Progenitor cell of endocrine pancreas (in vitro differentiated cells): ENCODE measurements around the gene KAZN. TPM values are rescaled to one million over a fixed set of nuclear protein-coding genes. Genes with fewer than 3 reads are reported as not detected.

Source experiments
- DNase-seq: peaks from one replicate; pipeline ENCODE4 v3.0.0; 2021; ENCODE audit warnings: low spot score; ENCODE audit not compliant: unreplicated experiment
- H3K27ac Mint-ChIP-seq: 2 replicates; pipeline ENCODE4 v1.8.0; 2021; ENCODE audit warnings: mild to moderate bottlenecking, moderate library complexity, mixed read lengths
- H3K27me3 Mint-ChIP-seq: 2 replicates; pipeline ENCODE4 v1.8.0; 2021; ENCODE audit warnings: mixed read lengths
- H3K36me3 Mint-ChIP-seq: 2 replicates; pipeline ENCODE4 v1.8.0; 2022; ENCODE audit warnings: mixed read lengths; ENCODE audit not compliant: insufficient read depth
- H3K4me1 Mint-ChIP-seq: 2 replicates; pipeline ENCODE4 v1.8.0; 2021; ENCODE audit warnings: low read depth, mixed read lengths
- H3K4me3 Mint-ChIP-seq: 2 replicates; pipeline ENCODE4 v1.8.0; 2021; ENCODE audit warnings: low read depth, mild to moderate bottlenecking, moderate library complexity, mixed read lengths
- H3K9me3 Mint-ChIP-seq: 2 replicates; pipeline ENCODE4 v1.8.0; 2021; ENCODE audit warnings: low read depth, mixed read lengths
- total RNA-seq: library from RNA; stranded (reverse); gene quantifications from 2 replicates; pipeline ENCODE4 v1.2.1, GENCODE V29; 2021
- TF ChIP-seq, protein P1 (sequence below): fragments of 200-600 bp; sonication (generic); IDR thresholded peaks from one replicate; pipeline ENCODE4 v1.5.0; 2021; ENCODE audit warnings: antibody characterized with exemption, mild to moderate bottlenecking; ENCODE audit not compliant: unreplicated experiment

The KAZN gene
- total RNA-seq, 1 donor from 2014 or later = 12.9 TPM

DNA sequence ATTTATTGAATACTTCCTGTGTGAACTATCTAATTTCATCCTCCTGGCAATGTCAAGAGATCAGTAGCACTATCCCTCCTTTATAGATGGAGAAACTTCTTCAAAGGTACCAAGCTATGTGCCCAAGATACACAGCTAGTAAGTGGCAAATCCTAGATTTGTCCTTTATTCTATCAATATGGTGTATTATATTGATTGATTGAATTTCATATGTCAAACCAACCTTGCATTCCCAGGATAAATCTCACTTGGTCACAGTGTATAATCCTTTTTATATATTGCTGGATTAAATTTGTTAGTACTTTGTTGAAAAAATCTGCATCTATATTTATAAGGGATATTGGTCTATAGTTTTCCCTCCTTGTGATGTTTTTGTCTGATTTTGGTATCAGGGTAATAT lies 506.3 kb downstream of the KAZN start:
- no peak for DNase-seq
- Mint-ChIP-seq H3K9me3 (no peaks in the 10 kb centered on the region), H3K27me3 (peaks cover 25% of the 10 kb centered on the region), H3K4me3 (no peak overlapping the region), H3K4me1 (peaks cover under 1% of the 10 kb centered on the region), H3K27ac (no peak overlapping the region), H3K36me3 (no peaks in the 10 kb centered on the region)
- TF ChIP-seq, protein P1, sequence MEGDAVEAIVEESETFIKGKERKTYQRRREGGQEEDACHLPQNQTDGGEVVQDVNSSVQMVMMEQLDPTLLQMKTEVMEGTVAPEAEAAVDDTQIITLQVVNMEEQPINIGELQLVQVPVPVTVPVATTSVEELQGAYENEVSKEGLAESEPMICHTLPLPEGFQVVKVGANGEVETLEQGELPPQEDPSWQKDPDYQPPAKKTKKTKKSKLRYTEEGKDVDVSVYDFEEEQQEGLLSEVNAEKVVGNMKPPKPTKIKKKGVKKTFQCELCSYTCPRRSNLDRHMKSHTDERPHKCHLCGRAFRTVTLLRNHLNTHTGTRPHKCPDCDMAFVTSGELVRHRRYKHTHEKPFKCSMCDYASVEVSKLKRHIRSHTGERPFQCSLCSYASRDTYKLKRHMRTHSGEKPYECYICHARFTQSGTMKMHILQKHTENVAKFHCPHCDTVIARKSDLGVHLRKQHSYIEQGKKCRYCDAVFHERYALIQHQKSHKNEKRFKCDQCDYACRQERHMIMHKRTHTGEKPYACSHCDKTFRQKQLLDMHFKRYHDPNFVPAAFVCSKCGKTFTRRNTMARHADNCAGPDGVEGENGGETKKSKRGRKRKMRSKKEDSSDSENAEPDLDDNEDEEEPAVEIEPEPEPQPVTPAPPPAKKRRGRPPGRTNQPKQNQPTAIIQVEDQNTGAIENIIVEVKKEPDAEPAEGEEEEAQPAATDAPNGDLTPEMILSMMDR = no peak

DNA sequence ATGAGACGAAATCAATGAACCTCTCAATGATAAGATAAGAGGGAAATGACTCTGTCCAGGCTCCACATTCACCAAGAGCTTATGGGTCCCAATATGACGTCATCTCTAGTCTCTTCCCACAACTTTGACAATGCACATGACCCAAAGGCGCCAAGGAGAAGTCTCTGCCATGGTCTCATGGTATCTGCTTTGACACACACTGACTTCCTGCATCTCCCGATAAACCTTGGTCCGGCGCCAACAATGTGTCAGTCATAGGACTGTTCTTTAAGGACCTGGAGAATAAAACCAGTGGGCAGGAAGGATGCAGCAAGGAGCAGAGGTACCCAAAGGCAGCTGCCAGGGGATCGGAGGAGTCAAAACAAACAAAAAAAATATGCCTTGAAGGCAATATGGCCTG lies 508.1 kb downstream of the KAZN start:
- no peaks in the 10 kb centered on the region for H3K4me1 Mint-ChIP-seq
- H3K36me3 Mint-ChIP-seq = no peaks in the 10 kb centered on the region
- no peak overlapping the region for H3K4me3 Mint-ChIP-seq
- TF ChIP-seq, protein P1 = no peak
- no peaks in the 10 kb centered on the region for H3K9me3 Mint-ChIP-seq
- H3K27me3 Mint-ChIP-seq = peaks cover 8% of the 10 kb centered on the region
- H3K27ac Mint-ChIP-seq = no peak overlapping the region
- no peak for DNase-seq

DNA sequence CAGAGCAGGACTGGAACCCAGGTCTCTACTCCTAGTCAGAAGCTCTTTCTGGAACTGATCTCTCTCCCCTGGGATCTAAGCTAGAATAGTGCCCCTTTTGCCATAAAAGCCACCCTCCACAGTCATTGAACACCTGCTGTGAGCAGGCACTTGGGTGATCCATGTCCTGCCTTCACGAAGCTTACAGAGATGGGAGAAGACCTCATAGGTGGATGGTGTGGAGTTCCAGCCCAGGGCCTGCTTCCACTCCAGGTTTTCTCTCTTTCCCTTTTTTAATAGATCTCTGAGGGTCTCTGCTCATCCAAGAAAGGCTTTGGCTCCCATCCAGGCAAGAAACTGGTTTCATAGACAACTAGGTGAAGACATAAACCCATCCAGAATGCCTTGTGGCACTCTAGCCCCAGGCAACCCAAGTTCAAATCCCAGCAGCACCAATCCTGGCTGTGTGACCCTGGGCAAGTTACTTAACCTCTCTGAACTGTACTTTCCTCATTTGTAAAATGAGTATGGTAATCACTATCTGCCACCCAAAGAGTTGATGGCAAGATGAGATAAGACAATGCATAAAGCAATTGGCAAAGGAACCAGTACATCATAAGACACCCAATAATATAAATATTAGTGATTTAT lies 508.7 kb downstream of the KAZN start:
- H3K9me3 Mint-ChIP-seq = no peaks in the 10 kb centered on the region
- no peak for DNase-seq
- no peak overlapping the region for H3K27ac Mint-ChIP-seq
- TF ChIP-seq, protein P1 = no peak
- peaks cover 3% of the 10 kb centered on the region for H3K27me3 Mint-ChIP-seq
- peaks cover 1% of the 10 kb centered on the region for H3K4me1 Mint-ChIP-seq
- no peak overlapping the region for H3K4me3 Mint-ChIP-seq
- no peaks in the 10 kb centered on the region for H3K36me3 Mint-ChIP-seq

DNA sequence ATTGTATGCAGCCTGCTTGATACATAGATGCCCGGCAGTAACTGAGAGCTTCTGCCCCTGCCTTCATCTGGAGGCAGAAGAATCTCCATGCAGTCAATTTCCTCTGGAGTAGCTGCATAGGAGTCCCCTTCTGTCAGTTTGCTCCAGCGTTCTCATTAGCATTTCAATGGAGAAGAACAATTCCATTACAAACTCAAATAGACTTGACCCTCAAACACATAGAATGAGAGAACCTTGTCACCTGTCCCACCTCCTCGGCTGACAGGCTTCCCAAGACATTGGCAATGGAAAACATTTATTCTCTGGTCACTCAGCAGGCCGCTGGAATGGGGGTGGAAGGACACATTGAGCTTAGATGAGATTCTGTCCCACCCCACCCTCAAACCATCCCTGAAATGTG lies 509.4 kb downstream of the KAZN start:
- Mint-ChIP-seq H3K4me1 (peaks cover 4% of the 10 kb centered on the region), H3K9me3 (no peaks in the 10 kb centered on the region), H3K27me3 (peaks cover 5% of the 10 kb centered on the region), H3K4me3 (no peak overlapping the region), H3K27ac (no peak overlapping the region), H3K36me3 (no peaks in the 10 kb centered on the region)
- TF ChIP-seq, protein P1 = no peak
- DNase-seq = no peak

DNA sequence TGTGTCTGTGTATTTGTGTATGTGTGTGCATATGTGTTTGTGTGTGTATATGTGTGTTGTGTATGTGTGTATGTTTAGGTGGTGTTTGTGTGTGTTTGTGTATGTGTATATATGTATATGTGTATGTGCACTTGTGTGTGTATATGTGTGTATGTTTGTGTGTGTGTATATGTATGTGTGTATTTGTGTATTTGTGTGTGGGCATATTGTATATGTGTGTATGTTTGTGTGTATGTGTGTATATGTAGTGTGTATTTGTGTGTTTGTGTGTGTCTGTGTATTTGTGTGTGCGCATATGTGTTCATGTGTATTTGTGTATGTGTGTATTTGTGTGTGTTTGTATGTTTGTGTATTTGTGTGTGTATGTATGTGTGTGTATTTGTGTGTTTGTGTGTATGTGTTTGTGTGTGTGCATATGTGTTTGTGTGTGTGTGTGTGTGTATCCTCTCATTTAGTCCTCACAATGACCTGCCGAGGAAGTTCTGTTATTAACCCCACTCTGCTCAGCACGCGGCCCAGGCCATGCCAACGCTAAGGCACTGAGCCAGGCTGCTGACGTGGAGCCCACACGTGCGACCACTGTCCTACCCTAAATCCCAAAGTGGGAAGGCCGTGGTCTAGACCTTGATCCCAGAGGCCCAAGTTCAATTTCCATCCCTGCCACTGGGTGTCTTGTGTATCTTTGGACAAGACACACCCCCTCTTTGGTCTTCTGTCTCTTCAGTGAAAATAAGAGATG lies 511.8 kb downstream of the KAZN start:
- Mint-ChIP-seq H3K36me3 (no peaks in the 10 kb centered on the region), H3K27me3 (peaks cover 10% of the 10 kb centered on the region), H3K4me1 (peaks cover 6% of the 10 kb centered on the region), H3K9me3 (no peaks in the 10 kb centered on the region), H3K4me3 (no peak overlapping the region), H3K27ac (no peak overlapping the region)
- TF ChIP-seq, protein P1 = no peak
- no peak for DNase-seq
